Measurements from ENCODE around the gene DNMBP.
A peak's percentile ranks its signal among the peaks of the same experiment; 100 is the strongest.
"Not testable (repeated sequence)": the region's sequence is repeated elsewhere in the genome, so short reads cannot be mapped to it uniquely, and the experiment has no call there.

The DNMBP gene

GRCh38 chr10:100006243-100006886 lies 3.4 kb downstream of the DNMBP start:
- Mint-ChIP-seq H3K36me3 (ENCODE audit: low read depth) (no peaks in the 10 kb centered on the region), H3K4me1 (ENCODE audit: low read depth) (peaks cover 47% of the 10 kb centered on the region), H3K27ac (peak overlapping the region; percentile 72), H3K27me3 (peaks cover 4% of the 10 kb centered on the region), H3K9me3 (no peaks in the 10 kb centered on the region), H3K4me3 (no peak overlapping the region)
- DNase-seq = no peak

- Mint-ChIP-seq H3K36me3 (ENCODE audit: low read depth) (no peaks in the 10 kb centered on the region), H3K27ac (no peak overlapping the region), H3K4me1 (ENCODE audit: low read depth) (peaks cover 39% of the 10 kb centered on the region), H3K27me3 (no peaks in the 10 kb centered on the region), H3K4me3 (no peak overlapping the region), H3K9me3 (no peaks in the 10 kb centered on the region)
- DNase-seq = no peak
Observed at GRCh38 chr10:100004805-100005510, 4.8 kb downstream of the DNMBP start.

GRCh38 chr10:100000109-100000644 lies 9.6 kb downstream of the DNMBP start:
- Mint-ChIP-seq H3K9me3 (no peaks in the 10 kb centered on the region), H3K4me3 (no peak overlapping the region), H3K27ac (no peak overlapping the region), H3K36me3 (ENCODE audit: low read depth) (no peaks in the 10 kb centered on the region), H3K4me1 (ENCODE audit: low read depth) (peaks cover 8% of the 10 kb centered on the region), H3K27me3 (no peaks in the 10 kb centered on the region)
- DNase-seq = no peak

- Mint-ChIP-seq H3K4me3 (no peak overlapping the region), H3K9me3 (no peaks in the 10 kb centered on the region), H3K36me3 (ENCODE audit: low read depth) (no peaks in the 10 kb centered on the region), H3K4me1 (ENCODE audit: low read depth) (peaks cover 9% of the 10 kb centered on the region), H3K27ac (no peak overlapping the region), H3K27me3 (no peaks in the 10 kb centered on the region)
- DNase-seq = no peak
Observed at GRCh38 chr10:99999319-100000108, 10.2 kb downstream of the DNMBP start.

- DNase-seq = no peak
- Mint-ChIP-seq H3K4me3 (no peak overlapping the region), H3K9me3 (no peaks in the 10 kb centered on the region), H3K27ac (no peak overlapping the region), H3K4me1 (ENCODE audit: low read depth) (peaks cover 16% of the 10 kb centered on the region), H3K27me3 (no peaks in the 10 kb centered on the region), H3K36me3 (ENCODE audit: low read depth) (no peaks in the 10 kb centered on the region)
Observed at GRCh38 chr10:99998889-99999288, 10.9 kb downstream of the DNMBP start.

GRCh38 chr10:99996671-99997648 lies 12.8 kb downstream of the DNMBP start:
- Mint-ChIP-seq H3K27me3 (no peaks in the 10 kb centered on the region), H3K27ac (no peak overlapping the region), H3K36me3 (ENCODE audit: low read depth) (no peaks in the 10 kb centered on the region), H3K9me3 (no peaks in the 10 kb centered on the region), H3K4me1 (ENCODE audit: low read depth) (peaks cover 17% of the 10 kb centered on the region), H3K4me3 (no peak overlapping the region)
- no peak for DNase-seq

GRCh38 chr10:99995713-99996112 lies 14.0 kb downstream of the DNMBP start:
- Mint-ChIP-seq H3K4me3 (no peak overlapping the region), H3K4me1 (ENCODE audit: low read depth) (peaks cover 17% of the 10 kb centered on the region), H3K9me3 (no peaks in the 10 kb centered on the region), H3K27me3 (no peaks in the 10 kb centered on the region), H3K36me3 (ENCODE audit: low read depth) (no peaks in the 10 kb centered on the region), H3K27ac (no peak overlapping the region)
- no peak for DNase-seq

- Mint-ChIP-seq H3K9me3 (no peaks in the 10 kb centered on the region), H3K27ac (peak overlapping the region; percentile 42), H3K4me1 (ENCODE audit: low read depth) (peaks cover 17% of the 10 kb centered on the region), H3K36me3 (ENCODE audit: low read depth) (no peaks in the 10 kb centered on the region), H3K4me3 (no peak overlapping the region), H3K27me3 (no peaks in the 10 kb centered on the region)
- DNase-seq = no peak
Observed at GRCh38 chr10:99995269-99995668, 14.5 kb downstream of the DNMBP start.

GRCh38 chr10:99994801-99995200 lies 14.9 kb downstream of the DNMBP start:
- peaks cover 17% of the 10 kb centered on the region for H3K4me1 Mint-ChIP-seq (ENCODE audit: low read depth)
- no peak for DNase-seq
- H3K36me3 Mint-ChIP-seq (ENCODE audit: low read depth) = no peaks in the 10 kb centered on the region
- no peak overlapping the region for H3K4me3 Mint-ChIP-seq
- H3K27ac Mint-ChIP-seq = peak overlapping the region; percentile 33
- no peaks in the 10 kb centered on the region for H3K27me3 Mint-ChIP-seq
- no peaks in the 10 kb centered on the region for H3K9me3 Mint-ChIP-seq

GRCh38 chr10:99993701-99994689 lies 15.8 kb downstream of the DNMBP start:
- peaks cover 17% of the 10 kb centered on the region for H3K4me1 Mint-ChIP-seq (ENCODE audit: low read depth)
- DNase-seq = peak; percentile 44
- H3K36me3 Mint-ChIP-seq (ENCODE audit: low read depth) = no peaks in the 10 kb centered on the region
- H3K27ac Mint-ChIP-seq = peak overlapping the region; percentile 70
- no peaks in the 10 kb centered on the region for H3K27me3 Mint-ChIP-seq
- H3K4me3 Mint-ChIP-seq = peak overlapping the region; percentile 30
- no peaks in the 10 kb centered on the region for H3K9me3 Mint-ChIP-seq

- not testable (repeated sequence) for H3K27ac Mint-ChIP-seq; H3K36me3 Mint-ChIP-seq (ENCODE audit: low read depth); DNase-seq; H3K4me1 Mint-ChIP-seq (ENCODE audit: low read depth); H3K9me3 Mint-ChIP-seq; H3K27me3 Mint-ChIP-seq; H3K4me3 Mint-ChIP-seq
Observed at GRCh38 chr10:99985637-99986036, 24.1 kb downstream of the DNMBP start.

- no peak overlapping the region for H3K4me3 Mint-ChIP-seq
- no peak overlapping the region for H3K27ac Mint-ChIP-seq
- H3K27me3 Mint-ChIP-seq = no peaks in the 10 kb centered on the region
- DNase-seq = no peak
- no peaks in the 10 kb centered on the region for H3K9me3 Mint-ChIP-seq
- no peaks in the 10 kb centered on the region for H3K36me3 Mint-ChIP-seq (ENCODE audit: low read depth)
- peaks cover 3% of the 10 kb centered on the region for H3K4me1 Mint-ChIP-seq (ENCODE audit: low read depth)
Observed at GRCh38 chr10:99984211-99985034, 25.3 kb downstream of the DNMBP start.

All from activated T-cell treated with anti-CD3 and anti-CD28 coated beads, Interleukin-2, amount 50 U/mL, for 24 hours (primary cell).